Right lobe of liver (tissue), 6 donors: ENCODE data around the gene PACRG. TPM values are rescaled to one million over a fixed set of nuclear protein-coding genes. Genes with fewer than 3 reads are reported as not detected.

ENCODE experiments used
- ATAC-seq, 4 donors: fragments of 200-7000 bp; cut with Tn5 transposase; one replicate each; pipeline ENCODE4 v1.9.1; 2020; ENCODE audit warnings: mild to moderate bottlenecking in 4 of 4, moderate library complexity in 4 of 4
- DNase-seq, 3 donors: peaks; one replicate each; pipeline ENCODE4 v3.0.0-alpha.2; 2020
- H3K27ac ChIP-seq, 3 donors: fragments of 200-600 bp; one replicate each; pipeline ENCODE4 v1.8.0; 2022
- H3K27me3 ChIP-seq, 2 donors: fragments of 200-600 bp; one replicate each; pipeline ENCODE4 v1.8.0; 2022
- H3K36me3 ChIP-seq, 4 donors: fragments of 200-600 bp; sonication (generic) in 1 of 4; one replicate each; pipeline versions ENCODE4 v1.5.1 to v1.8.0; 2017 to 2022; ENCODE audit warnings: control low read depth in 1 of 4
- H3K4me1 ChIP-seq, 4 donors: fragments of 200-600 bp; sonication (generic) in 1 of 4; one replicate each; pipeline versions ENCODE4 v1.5.1 to v1.8.0; 2017 to 2022; ENCODE audit warnings: control low read depth in 1 of 4
- H3K4me3 ChIP-seq, 3 donors: fragments of 200-600 bp; one replicate each; pipeline ENCODE4 v1.8.0; 2022
- H3K9me3 ChIP-seq, 4 donors: fragments of 200-600 bp; sonication (generic) in 1 of 4; one replicate each; pipeline versions ENCODE4 v1.5.1 to v1.8.0; 2017 to 2022; ENCODE audit warnings: control low read depth in 1 of 4
- POLR2A ChIP-seq: fragments of 450-650 bp; IDR thresholded peaks from one replicate; pipeline ENCODE4 v1.6.1; 2017; ENCODE audit warnings: antibody characterized with exemption, mild to moderate bottlenecking
- WGBS: methylation state at CpG from one replicate; pipeline ENCODE4 v1.1.6; 2018; ENCODE audit warnings: low coverage, low lambda C conversion rate; ENCODE audit not compliant: insufficient coverage; ENCODE audit errors: missing lambda C conversion rate; 5-methylcytosine and 5-hydroxymethylcytosine counted together
- intact Hi-C, 2 donors: fragments of 100-400 bp; cut with DNase I; formaldehyde crosslinking; loops; one replicate each; pipeline versions ENCODE4 v1.11.2 to v1.14.1; 2022
- total RNA-seq, 6 experiments: library from RNA; depleted of rRNA in 2 of 6; stranded (reverse); fragments of >200 nt in 2 of 6; fragmentation: NEBNext Ultra II Directional in 3 of 6; extraction: Animal tissue kit (Norgen Biotek cat#: 25700) in 3 of 6; gene quantifications; one replicate each; pipeline versions ENCODE4 v1.1.0 to v1.2.4, GENCODE V29; 2016 to 2023
- TF ChIP-seq, protein P1 (sequence below), 4 donors: fragments of 200-600 bp in 3 of 4; fragments of 450-650 bp in 1 of 4; IDR thresholded peaks; one replicate each; pipeline versions ENCODE4 v1.5.1 to v1.8.0; 2016 to 2022; ENCODE audit warnings: antibody characterized with exemption in 4 of 4, mild to moderate bottlenecking in 2 of 4
- donor health status: DM: no; HTN: yes; CAD: no.
- donor health status: DM: no; HTN: no; CAD: no.
- donor health status: DM: no; HTN: no; CAD: no.
- donor health status: DM: no; HTN: yes; CAD: no.
- donor health status: DM: no; HTN: yes; CAD: no.

Gene PACRG
- total RNA-seq, 6 experiments from 2014 or later, result 0.25 to 5.3 (median 2.7) TPM

GRCh38 chr6:162706232-162706631 lies 21.5 kb upstream of the PACRG start:
- H3K9me3 ChIP-seq, result no peaks in the 10 kb centered on the region
- 28% methylated on average over 6 of the region's 6 CpGs for WGBS
- H3K27me3 ChIP-seq, result no peaks in the 10 kb centered on the region
- H3K4me3 ChIP-seq, result no peak overlapping the region
- H3K36me3 ChIP-seq, result no peaks in the 10 kb centered on the region
- DNase-seq (peak; percentile 49 to 68 (median 65)), ATAC-seq (peak; percentile 79 to 85 (median 81))
- TF ChIP-seq, protein P1, sequence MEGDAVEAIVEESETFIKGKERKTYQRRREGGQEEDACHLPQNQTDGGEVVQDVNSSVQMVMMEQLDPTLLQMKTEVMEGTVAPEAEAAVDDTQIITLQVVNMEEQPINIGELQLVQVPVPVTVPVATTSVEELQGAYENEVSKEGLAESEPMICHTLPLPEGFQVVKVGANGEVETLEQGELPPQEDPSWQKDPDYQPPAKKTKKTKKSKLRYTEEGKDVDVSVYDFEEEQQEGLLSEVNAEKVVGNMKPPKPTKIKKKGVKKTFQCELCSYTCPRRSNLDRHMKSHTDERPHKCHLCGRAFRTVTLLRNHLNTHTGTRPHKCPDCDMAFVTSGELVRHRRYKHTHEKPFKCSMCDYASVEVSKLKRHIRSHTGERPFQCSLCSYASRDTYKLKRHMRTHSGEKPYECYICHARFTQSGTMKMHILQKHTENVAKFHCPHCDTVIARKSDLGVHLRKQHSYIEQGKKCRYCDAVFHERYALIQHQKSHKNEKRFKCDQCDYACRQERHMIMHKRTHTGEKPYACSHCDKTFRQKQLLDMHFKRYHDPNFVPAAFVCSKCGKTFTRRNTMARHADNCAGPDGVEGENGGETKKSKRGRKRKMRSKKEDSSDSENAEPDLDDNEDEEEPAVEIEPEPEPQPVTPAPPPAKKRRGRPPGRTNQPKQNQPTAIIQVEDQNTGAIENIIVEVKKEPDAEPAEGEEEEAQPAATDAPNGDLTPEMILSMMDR (IDR thresholded peaks at IDR 0.05), result no peak
- TF ChIP-seq POLR2A, result no peak
- no peaks in the 10 kb centered on the region for H3K4me1 ChIP-seq
- peak overlapping the region in 1 of 3 donors; percentile 5 for H3K27ac ChIP-seq
- intact Hi-C loops, result no loop called here

- H3K27me3 ChIP-seq, result no peaks in the 10 kb centered on the region
- ATAC-seq, result no peak
- no peaks in the 10 kb centered on the region for H3K9me3 ChIP-seq
- intact Hi-C loops, result no loop called here
- H3K27ac ChIP-seq, result no peak overlapping the region
- no peaks in the 10 kb centered on the region for H3K4me1 ChIP-seq
- H3K4me3 ChIP-seq, result no peak overlapping the region
- TF ChIP-seq POLR2A, result no peak
- TF ChIP-seq, protein P1 (IDR thresholded peaks at IDR 0.05), result no peak
- no peaks in the 10 kb centered on the region for H3K36me3 ChIP-seq
- 88% methylated on average over 3 of the region's 6 CpGs for WGBS
- DNase-seq, result no peak
These were observed 18.8 kb upstream of the PACRG start for GRCh38 chr6:162708971-162709370.

- no peak for ATAC-seq
- no peak overlapping the region for H3K27ac ChIP-seq
- no peak overlapping the region for H3K4me3 ChIP-seq
- no peak for DNase-seq
- intact Hi-C loops, result no loop called here
- 91% methylated on average over 3 of the region's 4 CpGs for WGBS
- no peaks in the 10 kb centered on the region for H3K9me3 ChIP-seq
- TF ChIP-seq, protein P1 (IDR thresholded peaks at IDR 0.05), result no peak
- no peak for TF ChIP-seq POLR2A
- H3K4me1 ChIP-seq, result no peaks in the 10 kb centered on the region
- no peaks in the 10 kb centered on the region for H3K27me3 ChIP-seq
- no peaks in the 10 kb centered on the region for H3K36me3 ChIP-seq
These were observed 18.3 kb upstream of the PACRG start for GRCh38 chr6:162709431-162709830.

GRCh38 chr6:162710419-162710818 lies 17.4 kb upstream of the PACRG start:
- Histone ChIP-seq H3K9me3 (no peaks in the 10 kb centered on the region), H3K27me3 (no peaks in the 10 kb centered on the region), H3K27ac (no peak overlapping the region), H3K36me3 (no peaks in the 10 kb centered on the region), H3K4me3 (no peak overlapping the region), H3K4me1 (no peaks in the 10 kb centered on the region)
- TF ChIP-seq, protein P1 (IDR thresholded peaks at IDR 0.05), result no peak
- no peak for TF ChIP-seq POLR2A
- ATAC-seq (no peak), DNase-seq (no peak)
- 86% methylated on average over 1 of the region's 1 CpG for WGBS
- intact Hi-C loops, result no loop called here

GRCh38 chr6:162710936-162711335 lies 16.8 kb upstream of the PACRG start:
- H3K36me3 ChIP-seq, result no peaks in the 10 kb centered on the region
- intact Hi-C loops, result no loop called here
- H3K4me3 ChIP-seq, result no peak overlapping the region
- DNase-seq (no peak), ATAC-seq (no peak)
- no peaks in the 10 kb centered on the region for H3K9me3 ChIP-seq
- no peaks in the 10 kb centered on the region for H3K27me3 ChIP-seq
- no peaks in the 10 kb centered on the region for H3K4me1 ChIP-seq
- peak overlapping the region in 1 of 3 donors; percentile 9 for H3K27ac ChIP-seq
- TF ChIP-seq POLR2A, result no peak
- TF ChIP-seq, protein P1 (IDR thresholded peaks at IDR 0.05), result no peak
- WGBS, result 70% methylated on average over 1 of the region's 2 CpGs
